ENCODE results near the gene BRAP.
"Not testable (repeated sequence)": the region's sequence is repeated elsewhere in the genome, so short reads cannot be mapped to it uniquely, and the experiment has no call there.

BRAP gene

DNA sequence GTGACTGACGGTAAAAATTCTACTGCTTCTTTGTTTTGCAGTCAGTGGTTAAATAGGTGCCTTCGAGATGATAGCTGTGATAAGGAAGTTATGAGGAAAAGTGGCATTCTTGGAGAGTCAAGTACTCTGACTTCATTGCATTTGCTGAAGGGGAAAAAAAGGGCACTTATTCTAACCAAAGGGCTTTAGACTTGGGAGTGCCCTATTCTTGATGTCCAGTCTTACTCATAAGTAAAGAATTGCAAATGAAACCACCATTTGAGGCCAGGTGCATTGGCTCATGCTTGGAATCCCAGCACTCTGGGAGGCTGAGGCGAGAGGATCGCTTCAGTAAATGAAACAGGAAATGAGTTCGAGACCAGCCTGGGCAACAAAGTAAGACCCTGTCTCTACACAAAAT is 40.3 kb downstream of the BRAP start:
- Mint-ChIP-seq H3K4me1 (no peaks in the 10 kb centered on the region), H3K27ac (no peak overlapping the region), H3K4me3 (no peak overlapping the region), H3K9me3 (no peaks in the 10 kb centered on the region), H3K27me3 (no peaks in the 10 kb centered on the region)
- DNase-seq (no peak), ATAC-seq (no peak)

DNA sequence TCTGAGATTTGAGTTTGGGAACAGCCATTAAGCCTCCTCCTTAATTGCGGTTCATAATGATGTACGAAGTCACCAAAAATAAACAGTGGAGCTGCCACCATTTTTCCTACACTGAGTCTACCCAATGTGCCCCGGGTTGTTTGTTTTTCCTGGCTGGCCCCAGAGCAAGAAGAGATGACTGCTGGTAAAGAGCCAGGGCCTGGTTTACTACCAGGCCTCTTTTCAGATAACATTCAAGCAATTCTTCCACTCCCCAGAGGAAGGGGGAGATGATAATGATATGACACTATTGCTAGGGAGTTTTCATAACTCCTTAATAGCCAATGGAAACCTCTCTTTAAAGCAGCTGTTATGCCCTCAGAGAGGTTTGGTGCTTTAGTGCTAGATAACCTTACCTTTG is 42.3 kb downstream of the BRAP start:
- DNase-seq (no peak), ATAC-seq (no peak)
- Mint-ChIP-seq H3K4me3 (no peak overlapping the region), H3K4me1 (no peaks in the 10 kb centered on the region), H3K9me3 (no peaks in the 10 kb centered on the region), H3K27ac (peak overlapping the region in 1 of 2 donors; percentile 12), H3K27me3 (no peaks in the 10 kb centered on the region)

DNA sequence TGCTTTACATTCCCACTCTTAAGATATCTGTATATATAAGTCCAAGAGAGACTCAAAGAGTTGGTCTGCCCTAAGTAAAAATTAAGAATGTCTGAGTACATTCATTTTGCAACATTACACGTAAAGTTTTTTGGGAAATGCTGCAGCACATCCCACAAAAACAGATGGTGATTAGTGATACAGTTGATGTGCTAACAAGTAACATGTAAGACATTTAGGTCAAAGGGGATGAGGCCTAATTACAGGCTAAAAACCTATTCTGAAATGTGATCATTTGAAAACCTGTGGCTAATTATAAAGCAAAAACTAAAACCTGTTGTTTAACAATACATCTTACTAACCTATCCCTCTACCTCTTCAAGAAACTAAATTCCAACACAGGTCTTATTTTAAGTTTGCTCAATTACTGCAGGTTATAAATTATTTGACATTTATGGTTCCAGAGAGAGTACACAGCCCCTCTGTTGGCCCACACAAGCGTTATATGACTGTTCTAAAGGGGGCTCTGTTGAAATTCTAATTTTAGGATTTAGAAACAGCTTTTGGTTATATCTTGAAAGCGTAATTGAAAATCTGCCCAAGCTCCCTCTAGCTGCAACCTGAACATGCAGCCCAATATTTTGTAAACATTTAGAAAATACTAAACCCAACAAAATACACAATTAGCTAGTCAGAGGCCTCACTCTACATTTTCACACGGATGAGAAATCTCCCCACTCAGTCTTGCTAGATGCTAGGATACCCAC is 42.9 kb downstream of the BRAP start:
- H3K27ac Mint-ChIP-seq: no peak overlapping the region
- DNase-seq (no peak), ATAC-seq (no peak)
- no peak overlapping the region for H3K4me3 Mint-ChIP-seq
- no peaks in the 10 kb centered on the region for H3K4me1 Mint-ChIP-seq
- no peaks in the 10 kb centered on the region for H3K27me3 Mint-ChIP-seq
- H3K9me3 Mint-ChIP-seq: no peaks in the 10 kb centered on the region

DNA sequence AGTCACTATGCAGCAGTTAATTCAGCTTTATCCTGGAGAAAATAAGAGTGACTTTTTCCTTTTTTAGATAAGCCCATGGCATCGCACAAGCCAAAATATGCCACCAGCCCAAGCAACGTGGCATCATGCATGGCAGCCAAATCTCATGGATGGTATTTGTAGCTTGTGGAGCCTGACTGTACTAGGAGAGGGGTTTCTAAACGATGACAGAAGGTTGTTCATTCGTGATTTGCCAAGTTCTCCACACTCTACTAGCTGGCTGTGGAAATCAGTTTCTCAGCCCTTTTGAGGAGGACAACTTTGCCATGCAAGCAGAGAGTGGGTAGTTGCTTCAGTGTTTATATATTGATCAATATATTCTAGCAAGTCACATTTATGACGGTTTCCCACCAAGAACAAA is 45.2 kb downstream of the BRAP start:
- ATAC-seq (no peak), DNase-seq (no peak)
- H3K27ac Mint-ChIP-seq: no peak overlapping the region
- H3K9me3 Mint-ChIP-seq: no peaks in the 10 kb centered on the region
- no peak overlapping the region for H3K4me3 Mint-ChIP-seq
- H3K4me1 Mint-ChIP-seq: no peaks in the 10 kb centered on the region
- no peaks in the 10 kb centered on the region for H3K27me3 Mint-ChIP-seq

DNA sequence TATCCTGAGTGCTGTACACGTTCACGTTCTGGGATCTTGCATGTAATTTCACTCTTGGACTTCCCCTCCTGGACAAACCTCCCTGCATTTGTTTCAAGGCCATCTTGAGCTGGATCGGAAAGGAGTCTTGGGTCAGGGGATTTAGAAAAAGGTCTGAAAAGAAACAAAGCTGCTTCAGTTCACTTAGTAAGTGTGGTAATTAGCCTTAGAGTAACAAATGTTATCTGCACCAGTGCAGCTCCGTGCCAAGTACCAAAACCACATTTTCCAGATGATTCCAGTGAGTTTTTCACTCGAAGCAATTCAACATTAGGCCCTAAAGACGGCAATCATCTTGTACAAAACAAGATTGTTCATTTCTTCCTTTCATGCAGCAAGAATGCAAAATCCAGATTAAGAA is 47.2 kb downstream of the BRAP start:
- no peak for ATAC-seq
- Mint-ChIP-seq H3K27ac (no peak overlapping the region), H3K9me3 (no peaks in the 10 kb centered on the region), H3K27me3 (no peaks in the 10 kb centered on the region), H3K4me3 (no peak overlapping the region), H3K4me1 (no peaks in the 10 kb centered on the region)
- no peak for DNase-seq

DNA sequence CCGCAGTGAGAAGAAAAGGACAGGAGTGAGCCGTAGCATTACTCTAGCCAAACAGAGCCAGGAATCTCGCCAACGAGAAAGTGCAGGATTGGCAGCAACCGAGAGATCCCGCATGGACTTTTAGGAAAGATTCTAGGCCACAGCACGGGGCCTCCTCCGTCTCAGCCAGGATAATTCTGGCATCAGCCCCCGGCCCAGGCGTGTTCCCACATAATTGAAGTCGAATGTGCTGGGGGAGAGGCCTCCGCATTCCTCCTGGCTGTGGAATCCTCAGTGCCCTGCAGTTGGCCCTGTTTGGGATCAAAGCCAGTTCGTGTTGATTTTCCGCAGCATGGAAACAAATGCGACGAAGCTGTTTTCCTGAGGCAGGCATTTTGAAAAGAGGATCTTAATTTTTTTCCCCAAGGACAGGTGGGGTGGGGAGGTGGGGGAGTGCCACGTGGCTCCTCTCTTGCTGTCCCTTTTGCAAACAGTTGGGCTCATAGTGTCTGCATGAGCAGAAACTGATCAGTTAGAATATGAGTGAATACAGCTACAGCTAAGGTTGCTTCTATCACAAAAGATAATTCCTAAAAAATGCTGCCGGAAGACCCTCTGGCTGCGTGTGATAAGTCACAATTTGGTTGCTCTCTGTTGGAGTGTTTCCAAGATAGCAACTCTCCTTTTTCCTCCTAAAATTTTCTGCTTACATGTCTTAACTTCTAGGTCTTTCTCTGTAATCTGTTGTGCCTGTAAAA is 49.4 kb downstream of the BRAP start:
- Mint-ChIP-seq H3K27ac (no peak overlapping the region), H3K4me1 (no peaks in the 10 kb centered on the region), H3K9me3 (no peaks in the 10 kb centered on the region), H3K27me3 (no peaks in the 10 kb centered on the region), H3K4me3 (no peak overlapping the region)
- ATAC-seq: no peak
- DNase-seq: no peak

DNA sequence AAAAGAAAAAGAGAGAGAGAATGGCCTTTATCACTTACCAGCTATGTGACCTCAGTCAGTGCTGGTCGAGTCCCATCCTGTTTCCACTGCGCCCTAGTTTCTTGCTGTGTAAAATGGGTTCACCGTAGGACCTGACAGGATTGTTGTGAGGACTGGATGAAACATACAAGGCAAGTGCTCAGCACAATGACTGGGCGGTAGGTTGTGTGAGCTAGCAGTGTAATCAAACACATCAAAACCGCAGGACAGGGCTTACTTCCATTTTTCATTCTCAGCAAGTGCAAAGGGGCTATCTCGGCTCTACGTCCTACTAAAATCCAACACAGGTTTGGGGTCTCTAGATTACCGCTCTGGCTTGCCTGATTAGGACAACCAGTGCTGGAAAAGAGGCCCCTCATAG is 50.2 kb downstream of the BRAP start:
- Mint-ChIP-seq H3K4me1 (no peaks in the 10 kb centered on the region), H3K9me3 (no peaks in the 10 kb centered on the region), H3K27me3 (no peaks in the 10 kb centered on the region), H3K4me3 (no peak overlapping the region), H3K27ac (peak overlapping the region in 1 of 2 donors; percentile 48)
- DNase-seq (peak in 1 of 2 donors; percentile 1), ATAC-seq (no peak)

DNA sequence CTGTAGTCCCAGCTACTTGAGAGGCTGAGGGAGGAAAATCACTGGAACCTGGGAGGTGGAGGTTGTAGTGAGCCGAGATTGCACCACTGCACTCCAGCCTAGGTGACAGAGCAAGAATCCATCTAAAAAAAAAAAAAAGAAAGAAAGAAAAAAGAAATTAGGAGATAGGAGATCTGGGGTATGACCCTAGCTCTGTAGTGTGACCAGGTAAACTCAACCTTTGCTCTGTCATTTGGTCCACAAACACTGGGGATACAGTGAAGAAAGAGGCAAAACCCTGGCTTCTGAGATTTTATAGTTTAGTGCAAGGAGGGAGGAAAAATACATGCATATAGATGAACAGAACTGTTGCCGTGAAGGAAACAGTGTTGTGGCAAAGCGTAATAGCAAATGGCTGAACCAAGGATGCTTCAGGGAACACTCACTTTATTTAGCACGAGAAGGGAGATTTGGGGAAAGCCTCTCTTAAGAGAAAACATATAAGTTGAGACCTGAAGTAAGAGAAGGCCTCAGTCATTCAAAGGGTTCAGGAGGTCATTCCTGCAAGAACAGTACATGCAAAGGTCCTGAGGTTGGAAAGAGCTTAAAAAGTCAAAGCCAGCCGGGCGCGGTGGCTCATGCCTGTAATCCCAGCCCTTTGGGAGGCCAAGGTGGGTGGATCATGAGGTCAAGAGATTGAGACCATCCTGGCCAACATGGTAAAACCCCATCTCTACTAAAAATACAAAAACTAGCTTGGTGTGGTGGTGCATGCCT is 57.1 kb downstream of the BRAP start:
- ATAC-seq (no peak), DNase-seq (no peak)
- Mint-ChIP-seq H3K27ac (peak overlapping the region in 1 of 2 donors; percentile 87), H3K4me3 (no peak overlapping the region), H3K4me1 (no peaks in the 10 kb centered on the region), H3K27me3 (no peaks in the 10 kb centered on the region), H3K9me3 (no peaks in the 10 kb centered on the region)

DNA sequence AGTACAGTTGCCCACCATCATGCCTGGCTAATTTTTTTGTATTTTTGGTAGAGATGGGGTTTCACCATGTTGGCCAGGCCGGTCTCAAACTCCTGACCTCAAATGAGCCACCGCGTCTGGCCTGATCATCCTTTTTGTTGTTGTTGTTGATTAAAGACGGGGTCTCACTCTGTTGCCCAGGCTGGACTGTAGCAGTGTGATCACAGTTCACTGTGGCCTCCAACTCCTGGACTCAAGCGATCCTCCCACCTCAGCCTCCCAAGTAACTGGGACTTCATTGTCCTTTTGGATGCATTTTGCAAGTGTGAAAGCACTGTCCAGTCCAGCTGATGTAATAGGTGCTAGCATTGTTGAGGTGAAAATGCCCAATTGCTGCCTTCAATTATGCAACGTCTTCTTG is 59.5 kb downstream of the BRAP start:
- H3K4me3 Mint-ChIP-seq: no peak overlapping the region
- H3K4me1 Mint-ChIP-seq: no peaks in the 10 kb centered on the region
- DNase-seq (no peak), ATAC-seq (no peak)
- no peak overlapping the region for H3K27ac Mint-ChIP-seq
- H3K27me3 Mint-ChIP-seq: no peaks in the 10 kb centered on the region
- H3K9me3 Mint-ChIP-seq: no peaks in the 10 kb centered on the region

DNA sequence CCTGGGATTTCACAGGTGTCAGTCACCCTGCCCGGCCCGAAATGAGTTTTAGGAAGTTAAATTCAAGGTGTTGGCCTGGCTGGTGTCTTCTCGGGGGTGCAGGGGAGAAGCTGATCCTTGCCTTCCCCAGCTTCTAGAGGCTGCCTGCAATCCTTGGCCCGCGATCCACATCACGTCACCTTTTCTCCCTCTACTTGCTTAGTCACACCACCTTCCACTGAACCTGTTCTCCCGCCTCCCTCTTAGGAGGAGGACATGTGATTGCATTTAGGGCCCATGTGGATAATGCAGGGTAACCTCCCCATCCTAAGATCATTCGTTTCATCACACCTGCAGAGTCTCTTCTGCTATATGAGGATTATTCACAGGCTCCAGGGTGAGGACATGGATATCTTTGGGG is 61.2 kb downstream of the BRAP start:
- Mint-ChIP-seq H3K9me3 (no peaks in the 10 kb centered on the region), H3K4me3 (no peak overlapping the region), H3K27ac (no peak overlapping the region), H3K4me1 (no peaks in the 10 kb centered on the region), H3K27me3 (no peaks in the 10 kb centered on the region)
- no peak for ATAC-seq
- DNase-seq: no peak

DNA sequence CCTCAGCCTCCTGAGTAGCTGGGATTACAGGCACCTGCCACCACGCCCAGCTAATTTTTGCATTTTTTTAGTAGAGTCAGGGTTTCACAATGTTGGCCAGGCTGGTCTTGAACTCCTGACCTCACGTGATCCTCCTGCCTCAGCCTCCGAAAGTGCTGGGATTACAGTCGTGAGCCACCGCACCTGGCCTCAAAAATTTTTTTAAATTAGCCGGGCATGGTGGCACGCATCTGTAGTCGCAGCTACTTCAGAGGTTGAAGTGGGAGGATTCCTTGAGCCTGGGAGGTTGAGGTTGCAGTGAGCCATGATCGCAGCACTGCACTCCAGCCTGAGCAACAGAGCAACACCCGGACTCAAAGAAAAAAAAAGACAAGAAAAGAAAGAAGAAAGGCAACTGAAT is 67.9 kb downstream of the BRAP start:
- not testable (repeated sequence) for DNase-seq, ATAC-seq, H3K4me3 Mint-ChIP-seq, H3K4me1 Mint-ChIP-seq, H3K27ac Mint-ChIP-seq, H3K9me3 Mint-ChIP-seq, H3K27me3 Mint-ChIP-seq

DNA sequence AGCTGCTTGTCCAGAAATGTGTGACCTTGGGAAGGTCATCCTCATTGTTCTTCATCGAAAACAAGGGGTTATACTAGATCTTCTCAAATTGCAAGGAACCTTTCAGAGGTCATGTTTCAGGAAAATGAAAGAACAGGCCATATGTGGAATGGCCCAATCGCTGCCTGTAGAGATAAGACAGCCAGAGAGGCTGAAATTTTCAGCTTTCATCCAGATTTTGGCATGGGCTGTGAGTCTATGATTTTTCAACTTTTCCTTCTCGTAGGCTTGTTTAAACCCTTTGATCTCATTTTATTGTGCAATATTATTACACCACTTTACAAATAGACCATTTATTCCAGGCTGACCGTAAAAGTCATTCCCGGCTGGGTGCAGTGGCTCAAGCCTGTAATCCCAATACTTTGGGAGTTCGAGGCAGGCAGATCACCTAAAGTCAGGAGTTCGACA is 69.6 kb downstream of the BRAP start:
- no peaks in the 10 kb centered on the region for H3K9me3 Mint-ChIP-seq
- H3K27ac Mint-ChIP-seq: no peak overlapping the region
- DNase-seq: no peak
- no peak overlapping the region for H3K4me3 Mint-ChIP-seq
- no peaks in the 10 kb centered on the region for H3K4me1 Mint-ChIP-seq
- no peak for ATAC-seq
- H3K27me3 Mint-ChIP-seq: no peaks in the 10 kb centered on the region

DNA sequence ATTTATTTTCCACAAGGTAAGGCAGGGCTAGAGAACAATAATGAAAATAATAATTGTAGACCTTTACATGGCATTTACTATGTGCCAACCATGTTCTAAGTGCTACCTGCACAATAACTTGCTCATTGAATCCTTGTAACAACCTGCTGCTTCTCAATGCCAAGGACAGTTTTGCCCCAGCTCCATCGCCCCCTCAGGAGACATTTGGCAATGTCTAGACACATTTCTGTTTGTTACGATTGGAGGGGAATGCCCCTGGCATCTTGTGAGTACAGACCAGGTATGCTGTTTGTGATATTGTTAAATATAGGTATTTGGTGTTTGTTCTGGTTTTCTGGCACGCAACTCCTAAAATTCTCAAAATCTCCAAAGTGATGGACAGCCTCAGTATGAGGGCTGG is 78.5 kb downstream of the BRAP start:
- ATAC-seq: no peak
- no peaks in the 10 kb centered on the region for H3K27me3 Mint-ChIP-seq
- no peak overlapping the region for H3K27ac Mint-ChIP-seq
- no peak overlapping the region for H3K4me3 Mint-ChIP-seq
- H3K4me1 Mint-ChIP-seq: no peaks in the 10 kb centered on the region
- DNase-seq: no peak
- no peaks in the 10 kb centered on the region for H3K9me3 Mint-ChIP-seq

DNA sequence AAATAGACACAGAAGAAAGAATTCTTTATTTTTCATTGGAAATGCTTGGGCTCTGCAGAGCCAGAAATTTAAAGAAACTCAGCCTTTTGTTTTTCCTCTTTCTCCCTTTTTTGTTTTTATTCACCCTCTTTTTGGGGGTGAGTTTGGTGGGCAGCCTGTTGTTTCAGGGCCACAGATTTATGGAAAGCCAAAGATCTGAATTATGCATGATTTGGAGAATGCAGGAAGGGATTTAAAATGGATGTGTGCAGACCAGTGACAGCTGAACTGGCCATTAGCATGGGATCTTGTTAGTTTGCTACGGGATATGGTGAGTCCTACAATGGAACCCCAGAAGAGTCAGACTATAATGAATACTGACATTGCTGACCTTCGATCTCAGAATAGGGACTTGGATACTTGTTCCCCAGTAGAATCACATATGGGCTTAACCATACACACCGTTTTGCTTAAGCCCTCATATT is 79.0 kb downstream of the BRAP start:
- DNase-seq (no peak), ATAC-seq (no peak)
- Mint-ChIP-seq H3K4me3 (no peak overlapping the region), H3K27me3 (no peaks in the 10 kb centered on the region), H3K27ac (no peak overlapping the region), H3K4me1 (no peaks in the 10 kb centered on the region), H3K9me3 (no peaks in the 10 kb centered on the region)

DNA sequence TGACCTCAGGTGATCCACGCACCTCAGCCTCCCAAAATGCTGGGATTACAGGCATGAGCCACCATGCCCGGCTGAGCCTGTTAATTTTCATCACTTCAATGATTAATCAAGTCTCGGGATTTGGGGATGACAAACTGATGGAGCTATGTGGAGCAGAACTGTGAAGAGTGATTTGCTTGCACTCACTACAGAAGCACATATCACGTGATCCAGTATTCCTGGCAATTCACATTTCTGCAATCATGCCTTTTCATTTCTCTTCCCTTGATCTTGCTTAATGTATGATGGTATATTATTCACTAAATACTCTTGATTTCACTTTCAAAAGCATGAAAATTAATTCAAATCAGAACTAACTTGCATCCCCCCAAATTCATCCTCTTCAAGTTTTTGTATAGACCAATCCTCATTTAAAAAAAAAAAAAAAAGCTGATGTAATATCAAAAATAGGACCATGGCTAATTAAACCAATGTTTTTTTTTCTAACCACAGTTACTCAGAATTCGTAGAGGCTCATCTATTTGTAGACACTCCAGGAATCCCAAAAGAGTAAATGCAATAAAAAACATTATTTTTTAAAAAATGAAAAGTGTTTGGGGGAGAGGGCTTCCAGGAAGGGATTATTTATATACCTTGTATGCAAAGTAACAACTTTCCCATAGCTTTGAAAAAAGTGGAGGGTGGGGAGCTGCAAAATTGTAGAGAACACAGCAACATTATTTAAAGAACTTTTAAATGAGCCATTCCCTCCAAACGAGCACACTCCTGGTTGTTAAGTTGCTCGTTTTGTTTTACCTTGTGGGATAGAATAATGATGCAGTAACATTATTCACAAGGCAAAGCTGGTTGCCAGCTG is 79.6 kb downstream of the BRAP start:
- no peak overlapping the region for H3K4me3 Mint-ChIP-seq
- ATAC-seq: no peak
- H3K9me3 Mint-ChIP-seq: no peaks in the 10 kb centered on the region
- no peaks in the 10 kb centered on the region for H3K27me3 Mint-ChIP-seq
- no peak overlapping the region for H3K27ac Mint-ChIP-seq
- no peak for DNase-seq
- H3K4me1 Mint-ChIP-seq: no peaks in the 10 kb centered on the region

Measured in stimulated activated naive CD8-positive, alpha-beta T cell treated with anti-CD3 and anti-CD28 coated beads, Interleukin-15, amount 100 ng/mL, for 72 hours (primary cell).